Stimulated activated CD4-positive, alpha-beta T cell treated with anti-CD3 and anti-CD28 coated beads, Interleukin-1b, Interleukin-23, amount 100 ng/mL, for 1 hour (primary cell): ENCODE results near the gene LAMC3.

Experiments used
- DNase-seq, 2 donors: peaks; one replicate each; pipeline ENCODE4 v3.0.0-alpha.2; 2020; ENCODE audit warnings: low read depth in 2 of 2

The LAMC3 gene

DNA sequence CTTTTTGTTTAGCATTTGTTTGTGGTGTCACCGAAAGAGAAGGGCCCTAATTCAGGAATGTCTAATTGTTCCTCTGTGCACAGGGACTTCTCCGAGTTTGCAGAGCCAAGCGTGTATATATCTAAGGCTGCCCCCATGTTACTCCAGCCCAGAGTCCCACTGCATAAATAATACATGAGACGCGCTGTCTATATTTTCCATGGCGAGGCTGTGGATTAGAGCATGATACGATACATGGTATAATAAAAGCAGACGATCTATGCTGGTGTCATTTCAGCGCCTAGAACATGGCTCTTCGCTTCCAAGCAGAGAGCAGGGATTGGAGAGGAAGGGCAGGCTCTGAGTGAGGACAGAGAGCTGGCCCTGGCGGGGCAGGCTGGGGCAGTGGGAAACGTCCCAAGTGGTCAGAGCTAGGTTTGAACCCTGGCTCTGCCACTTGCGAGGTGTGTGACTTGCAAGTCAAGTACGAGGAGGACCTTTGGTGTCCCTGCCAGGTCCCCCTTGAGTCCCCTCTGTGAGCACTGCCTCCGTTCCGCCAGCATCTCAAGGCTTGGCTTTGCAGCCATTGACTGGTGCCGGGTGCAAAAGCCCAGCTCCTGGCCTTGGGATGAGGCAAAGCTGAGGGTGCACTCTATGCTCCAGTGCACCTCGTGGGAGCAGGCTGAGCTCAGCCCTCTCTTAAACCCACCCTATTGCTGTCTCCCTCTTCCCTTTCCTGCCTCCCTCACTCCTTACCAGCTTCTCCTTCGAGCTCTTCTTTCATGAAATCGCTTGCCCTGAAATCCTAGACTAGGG, 29.2 kb upstream of the LAMC3 start:
- no peak for DNase-seq

DNA sequence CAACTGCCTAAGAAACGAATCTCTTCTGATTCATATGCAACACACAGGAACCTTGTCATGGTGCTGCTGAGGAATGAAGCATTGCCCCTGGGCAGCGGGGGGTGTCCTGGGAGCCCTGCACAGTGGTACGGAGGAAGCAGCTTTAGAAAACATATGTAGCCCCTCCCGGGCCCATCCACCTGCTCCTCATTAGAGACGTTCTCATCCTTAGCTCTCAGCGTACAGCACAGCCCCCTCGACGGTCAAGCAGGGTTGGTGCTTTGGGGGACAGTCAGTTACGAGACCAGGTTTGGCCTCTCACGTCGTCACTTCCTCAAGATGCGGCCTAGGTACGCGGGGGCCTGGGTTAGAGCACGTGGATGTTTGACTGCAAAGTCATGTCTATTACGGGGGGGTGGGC, 28.4 kb upstream of the LAMC3 start:
- no peak for DNase-seq

DNA sequence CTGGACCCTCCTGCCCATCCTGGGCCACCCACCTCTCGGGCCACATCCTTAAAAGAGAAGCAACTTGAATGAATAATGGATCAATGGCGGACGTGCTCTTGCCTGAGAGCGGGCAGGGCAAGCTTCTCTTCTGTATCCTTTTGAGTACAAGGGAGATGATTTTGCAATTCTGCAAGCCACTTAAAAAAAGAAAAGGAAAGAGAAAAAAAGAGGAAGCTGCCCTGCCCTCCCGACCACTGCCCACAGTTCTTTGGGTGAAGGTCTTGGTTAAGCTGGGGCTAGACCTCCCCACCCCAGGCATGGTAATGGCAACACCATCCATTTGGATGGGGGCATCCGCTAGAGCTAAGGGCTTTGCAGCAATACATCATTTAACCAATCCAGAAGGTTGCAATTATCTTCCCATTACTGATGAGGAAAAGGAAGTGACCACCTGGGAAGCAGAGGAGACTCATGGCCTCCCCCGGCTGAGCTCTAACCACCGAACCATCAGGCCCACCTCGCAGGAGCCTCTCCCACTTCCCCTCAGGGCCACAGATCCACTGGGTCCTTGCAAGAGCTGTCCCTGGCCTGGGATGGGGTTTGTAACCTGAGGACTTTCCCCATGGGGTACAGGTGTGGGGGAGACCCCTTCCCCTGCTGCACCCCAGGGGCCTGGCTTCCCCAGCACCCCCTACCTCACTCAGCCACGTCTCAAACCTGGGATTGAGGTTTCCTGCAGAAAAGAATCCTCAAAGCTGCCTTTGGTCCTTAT, 27.8 kb upstream of the LAMC3 start:
- no peak for DNase-seq

DNA sequence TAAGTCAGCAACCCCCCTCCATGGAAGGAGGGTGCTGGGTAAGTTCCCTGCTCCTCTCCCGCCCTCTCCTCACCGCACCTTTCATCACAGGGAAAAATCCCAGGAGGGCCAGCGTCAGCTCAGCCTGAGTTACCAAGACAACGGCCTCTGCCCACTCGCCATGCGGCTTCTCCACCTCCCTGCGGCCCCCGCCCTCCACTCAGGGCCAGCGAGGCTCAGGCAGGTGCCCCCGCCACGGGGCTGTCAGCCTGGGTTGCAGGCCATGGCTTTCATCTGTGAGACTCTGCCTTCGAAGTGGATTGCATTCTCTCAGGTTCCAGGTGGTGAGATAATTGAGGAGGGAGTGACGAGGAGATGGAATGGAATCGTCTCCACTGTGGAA, 27.2 kb upstream of the LAMC3 start:
- DNase-seq = no peak

DNA sequence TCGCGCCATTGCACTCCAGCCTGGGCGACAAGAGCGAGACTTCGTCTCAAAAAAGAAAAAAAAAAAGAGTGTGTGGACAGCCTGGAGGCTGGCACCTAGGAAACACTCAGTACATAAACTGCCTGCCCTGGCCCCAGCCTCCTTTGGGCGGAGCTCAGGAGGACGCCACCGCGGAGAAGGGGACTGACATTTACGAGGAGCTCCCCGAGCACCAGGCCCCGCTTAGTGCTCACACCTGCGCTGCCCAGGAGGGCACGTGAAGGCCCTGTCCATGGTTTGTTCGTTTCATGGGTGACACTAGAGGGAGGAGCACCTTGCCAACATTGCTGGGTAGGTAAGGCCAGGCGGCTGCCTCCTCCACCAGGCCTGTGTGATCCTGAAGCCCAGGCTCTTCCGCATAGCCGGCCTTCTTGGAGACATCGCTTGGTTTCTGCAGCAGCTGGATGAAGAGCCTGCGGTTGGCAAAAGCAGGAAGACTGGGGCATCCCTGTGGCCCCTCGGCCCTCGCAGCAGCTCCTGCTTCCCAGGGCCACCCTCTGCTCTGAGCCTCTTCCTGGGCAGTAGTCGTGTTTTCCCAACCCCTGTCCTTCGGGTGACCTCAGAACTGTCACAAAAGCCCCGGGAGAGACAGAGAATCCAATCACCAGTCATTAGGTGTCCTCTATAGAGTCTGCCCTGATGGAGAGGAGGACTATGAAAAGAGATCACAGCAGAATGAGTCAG, 26.2 kb upstream of the LAMC3 start:
- no peak for DNase-seq

DNA sequence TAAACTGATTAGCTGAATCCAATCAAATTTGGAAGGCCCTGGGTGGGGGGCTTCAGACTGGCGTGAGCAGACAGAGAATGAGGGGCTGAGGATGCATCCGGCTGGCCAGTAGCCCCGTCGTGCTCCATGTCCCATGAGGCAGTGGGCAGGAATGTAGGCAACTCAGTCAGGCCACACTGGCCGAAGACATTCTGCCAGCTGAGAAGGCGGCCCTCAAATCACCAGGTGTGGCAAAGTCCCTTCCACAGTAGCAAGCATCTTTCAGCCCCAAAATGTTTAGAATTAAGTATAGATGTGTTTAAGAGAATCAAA, 25.7 kb upstream of the LAMC3 start:
- no peak for DNase-seq

DNA sequence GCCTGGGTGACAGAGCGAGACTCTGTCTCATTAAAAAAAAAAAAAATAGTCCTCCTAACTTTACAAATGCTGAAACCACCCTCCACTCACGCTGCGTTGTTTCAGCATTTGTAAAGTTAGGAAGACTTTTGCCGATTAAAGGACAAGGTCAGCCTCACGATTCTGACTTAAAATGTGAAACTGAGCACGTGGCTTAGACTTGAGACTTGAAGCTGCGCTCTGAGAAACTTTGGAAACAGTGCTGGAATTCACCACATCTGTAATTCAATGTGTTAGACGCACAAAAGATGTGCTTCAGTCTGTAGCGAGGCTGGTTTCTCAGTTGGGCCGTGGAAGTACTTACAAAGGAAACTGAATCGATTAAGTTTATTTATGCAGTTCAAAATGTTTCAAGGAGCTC, 25.0 kb upstream of the LAMC3 start:
- no peak for DNase-seq

DNA sequence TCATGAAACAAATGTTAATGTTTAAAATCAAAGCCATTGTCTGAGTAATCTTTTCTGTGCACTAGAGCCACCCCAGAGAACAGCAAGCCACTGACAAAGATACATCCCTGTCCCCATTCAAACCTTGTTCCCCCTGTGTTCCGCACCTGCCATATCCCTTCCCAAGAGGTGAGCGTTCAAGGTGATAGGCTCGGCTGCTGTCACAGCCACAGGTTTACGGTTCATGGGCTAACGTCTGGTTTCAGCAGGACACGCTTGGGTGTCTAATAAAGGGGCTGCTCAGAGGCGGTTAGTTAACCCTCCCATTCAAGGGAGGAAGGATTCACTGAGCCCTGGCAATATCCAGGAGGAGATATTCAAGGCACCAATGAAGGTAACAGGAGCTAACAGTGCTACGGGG, 24.5 kb upstream of the LAMC3 start:
- DNase-seq = no peak

DNA sequence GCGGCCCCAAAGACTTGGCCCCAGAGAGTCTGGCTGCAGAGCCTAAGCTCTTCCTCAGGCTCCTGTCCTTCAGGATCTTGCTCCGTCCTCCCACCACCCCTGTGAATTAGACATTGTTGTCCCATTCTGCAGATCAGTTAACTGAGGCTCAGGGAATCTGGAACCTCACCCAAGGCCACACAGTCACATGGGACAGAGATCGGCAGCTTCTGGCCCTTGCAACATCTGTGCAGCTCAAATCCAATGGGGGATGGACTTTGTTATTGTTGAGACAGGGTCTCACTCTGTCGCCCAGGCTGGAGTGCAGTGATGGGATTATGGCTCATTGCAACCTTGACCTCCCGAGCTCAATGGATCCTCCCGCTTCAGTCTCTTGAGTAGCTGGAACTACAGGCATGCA, 23.9 kb upstream of the LAMC3 start:
- DNase-seq = no peak

DNA sequence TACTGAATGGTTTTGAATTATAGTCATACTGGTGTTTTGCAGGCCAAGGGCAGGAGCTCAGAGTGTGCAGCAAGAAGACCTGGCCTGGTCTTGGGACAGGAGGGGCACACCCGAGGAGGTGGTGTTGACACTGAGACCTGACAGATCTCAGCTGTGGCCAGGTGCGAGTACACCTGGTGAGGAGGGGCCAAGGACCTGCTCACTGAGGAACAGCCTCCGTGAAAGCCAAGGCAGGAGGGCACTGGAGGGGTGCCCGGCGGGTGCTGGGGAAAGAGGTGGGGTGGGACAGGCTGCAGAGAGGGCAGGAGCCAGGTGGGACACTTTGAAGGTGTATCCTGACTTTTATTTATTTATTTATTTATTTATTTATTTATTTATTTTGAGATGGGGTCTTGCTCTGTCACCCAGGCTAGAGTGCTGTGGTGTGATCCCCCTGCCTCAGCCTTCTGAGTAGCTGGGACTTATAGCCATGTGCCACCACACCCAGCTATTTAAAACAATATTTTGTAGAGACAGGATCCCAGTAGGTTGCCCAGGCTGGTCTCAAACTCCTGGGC, 23.3 kb upstream of the LAMC3 start:
- no peak for DNase-seq

DNA sequence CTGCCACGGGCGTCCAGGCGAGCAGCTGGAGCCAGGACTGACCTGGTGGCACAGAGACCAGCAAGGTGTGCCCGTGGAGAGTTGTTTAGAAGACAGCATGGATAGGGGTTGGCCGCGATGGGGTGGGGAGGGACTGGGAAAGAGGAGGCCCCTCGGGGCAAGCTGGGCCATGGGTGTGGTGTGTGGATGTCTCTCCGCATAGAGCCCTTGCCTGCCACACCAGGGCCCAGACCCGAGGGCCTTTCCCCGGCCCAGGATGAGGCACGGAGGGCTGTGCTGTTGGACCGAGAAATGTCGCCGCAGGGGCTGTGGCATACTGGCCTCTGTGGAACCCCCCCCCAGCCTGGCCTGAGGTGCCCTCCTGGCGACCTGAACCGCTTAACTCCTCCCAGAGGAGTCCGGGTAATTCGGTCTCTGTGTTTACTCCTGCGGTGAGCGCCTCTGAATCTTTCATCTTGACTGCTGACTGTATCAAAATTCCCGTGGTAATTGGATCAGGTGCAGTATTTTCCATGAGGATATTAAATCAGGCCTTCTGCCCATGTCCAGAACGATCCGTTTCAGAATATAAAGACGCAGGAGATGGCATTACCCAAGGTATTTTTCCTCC, 22.5 kb upstream of the LAMC3 start:
- DNase-seq = no peak

DNA sequence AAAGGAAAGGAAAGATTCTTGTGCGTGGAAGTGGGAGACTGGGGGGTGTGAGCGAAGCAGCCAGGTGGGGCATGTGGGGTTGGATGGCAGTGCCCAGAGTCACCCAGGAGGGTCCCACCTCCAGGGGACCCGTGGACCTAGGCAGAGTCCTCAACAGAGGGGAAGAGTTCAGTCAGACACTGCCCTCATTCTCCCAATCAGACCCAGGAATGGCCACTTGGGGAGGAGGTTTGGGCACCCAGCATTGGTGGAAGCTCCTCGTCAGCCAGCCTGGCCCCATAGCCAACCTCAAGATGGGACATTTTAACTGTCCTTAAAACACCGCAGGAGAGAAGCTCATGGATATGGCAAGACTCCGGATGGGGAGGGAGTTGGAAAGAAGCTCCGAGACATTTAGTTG, 21.9 kb upstream of the LAMC3 start:
- no peak for DNase-seq

DNA sequence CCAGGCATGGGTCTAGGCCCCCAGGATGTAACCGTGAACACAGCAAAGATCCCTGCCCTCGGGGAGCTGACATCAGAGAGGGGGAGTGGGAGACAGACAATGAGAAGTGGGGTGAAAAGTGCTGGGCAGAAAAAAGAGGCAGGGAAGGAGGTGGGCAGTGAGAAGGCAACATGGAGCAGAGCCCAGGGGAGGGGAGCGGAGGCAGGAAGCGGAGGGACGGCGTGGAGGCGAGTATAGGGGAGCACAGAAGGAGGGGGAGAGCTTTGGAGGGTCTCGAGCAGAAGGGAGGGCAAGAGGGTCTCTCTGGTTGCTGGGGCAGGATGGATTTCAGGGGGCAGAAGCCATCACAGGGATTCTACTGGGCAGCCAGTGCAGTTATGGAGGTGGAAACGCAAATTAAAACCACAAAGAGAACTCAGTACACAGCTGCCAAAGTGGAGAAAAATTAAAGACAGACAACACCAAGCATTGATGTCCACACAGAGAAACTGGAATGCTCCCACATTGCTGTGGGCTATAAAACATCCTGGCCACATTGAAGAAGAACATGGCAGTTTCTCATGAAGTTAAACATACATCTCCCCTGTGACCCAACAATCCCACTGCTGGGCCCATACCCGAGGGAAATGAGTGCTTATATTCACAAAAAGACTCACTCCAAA, 21.1 kb upstream of the LAMC3 start:
- DNase-seq = no peak

DNA sequence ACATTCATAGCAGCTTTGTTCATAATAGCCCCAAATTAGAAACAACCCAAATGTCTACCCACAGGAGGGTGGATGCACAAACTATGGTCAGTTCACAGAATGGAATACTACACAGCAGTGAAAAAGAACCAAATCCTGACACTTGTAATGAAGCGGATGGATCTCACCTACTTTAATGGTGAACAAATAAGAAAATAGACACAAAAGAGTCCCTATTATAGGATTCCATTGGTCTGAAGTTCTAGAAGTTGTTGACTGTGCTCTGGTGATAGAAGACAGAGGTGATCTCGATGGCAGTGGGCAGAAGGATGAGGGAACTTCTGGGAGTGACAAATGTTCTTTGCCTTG, 20.6 kb upstream of the LAMC3 start:
- DNase-seq = no peak

DNA sequence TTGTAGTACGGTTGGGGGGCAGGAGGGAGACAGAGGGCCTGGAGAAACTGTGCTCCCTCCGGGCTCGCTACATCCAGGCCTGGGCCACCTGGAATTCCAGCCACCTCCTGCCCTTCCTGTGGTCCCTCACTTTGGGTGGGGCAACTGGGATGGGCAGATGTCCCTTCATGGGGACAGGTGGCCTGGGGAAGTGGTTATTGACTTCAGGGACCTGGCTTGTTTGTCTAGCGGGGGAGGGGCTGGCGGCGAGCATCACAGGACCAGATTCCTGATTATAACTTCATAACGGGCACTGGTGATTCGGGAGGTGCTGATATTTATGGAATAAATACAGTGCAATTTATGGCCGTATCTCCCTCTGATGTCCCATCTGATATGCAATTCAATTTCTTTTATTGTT, 20.1 kb upstream of the LAMC3 start:
- DNase-seq = no peak

DNA sequence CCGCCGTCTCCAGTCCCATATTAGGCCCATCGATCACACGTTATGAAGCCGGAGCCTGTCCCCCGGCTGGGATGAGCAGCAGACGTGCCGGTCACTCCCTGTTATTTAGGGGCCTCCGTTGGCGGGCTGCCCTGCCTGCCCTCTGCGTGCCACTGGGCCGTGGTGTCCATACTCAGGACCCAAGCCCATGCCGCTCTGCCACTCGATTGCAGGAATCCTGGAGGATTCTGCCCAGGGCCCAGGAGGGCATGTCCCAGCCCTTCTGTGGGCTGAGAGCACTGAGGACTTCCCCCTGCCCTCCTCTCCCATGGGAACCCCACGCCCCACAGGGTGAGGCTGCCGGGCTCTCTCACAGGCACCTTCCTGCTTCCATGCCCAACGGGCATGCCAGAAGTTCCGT, 19.6 kb upstream of the LAMC3 start:
- no peak for DNase-seq

DNA sequence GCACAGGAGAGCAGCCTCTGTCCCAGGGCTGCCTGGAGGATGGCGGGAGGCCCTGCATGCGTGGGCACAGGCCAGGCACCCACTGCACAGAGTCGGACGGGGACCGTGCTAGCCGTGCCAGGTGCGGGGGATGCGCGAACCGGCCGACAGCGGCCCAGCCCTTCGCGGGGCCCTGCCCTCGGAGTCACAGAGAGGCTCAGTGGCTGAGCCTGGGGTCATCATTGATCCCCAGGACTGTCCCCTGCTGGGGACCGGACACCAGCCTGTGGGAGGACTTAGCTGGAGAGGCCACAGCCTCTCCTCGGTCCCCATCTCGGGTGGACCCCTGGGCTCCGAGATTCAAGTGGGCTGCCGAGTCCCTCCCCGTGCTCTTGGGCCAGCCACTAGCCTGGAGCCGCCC, 19.1 kb upstream of the LAMC3 start:
- no peak for DNase-seq

DNA sequence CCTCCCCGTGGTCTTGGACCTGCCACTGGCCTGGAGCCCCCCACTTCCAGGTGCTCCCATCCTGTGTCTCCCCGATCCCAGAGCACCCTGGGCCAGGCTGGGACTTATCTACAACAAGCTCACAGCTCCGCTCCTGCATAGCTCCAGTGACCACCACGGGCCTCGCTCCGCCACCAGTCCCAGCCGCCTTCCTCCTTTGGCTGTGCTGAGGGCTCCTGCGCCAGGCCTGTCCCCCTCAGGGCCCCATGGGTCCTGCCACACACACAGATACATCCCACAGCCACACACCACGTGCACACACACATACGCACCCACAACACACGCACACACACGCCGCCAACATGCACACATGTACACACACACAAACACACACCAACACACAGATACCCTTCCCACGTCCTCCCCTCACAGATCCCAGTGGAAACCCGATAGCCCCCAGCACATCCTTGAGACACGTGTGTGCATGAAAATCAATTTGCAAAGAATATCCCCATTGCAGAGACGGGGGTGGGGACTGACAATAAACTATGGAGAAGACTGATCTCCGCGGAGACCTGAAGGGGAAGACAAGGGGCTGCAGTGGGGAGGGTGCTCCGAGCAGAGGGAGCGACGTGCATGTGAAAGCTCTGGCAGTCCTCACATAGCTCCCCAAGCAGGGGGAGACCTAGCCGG, 18.5 kb upstream of the LAMC3 start:
- no peak for DNase-seq

DNA sequence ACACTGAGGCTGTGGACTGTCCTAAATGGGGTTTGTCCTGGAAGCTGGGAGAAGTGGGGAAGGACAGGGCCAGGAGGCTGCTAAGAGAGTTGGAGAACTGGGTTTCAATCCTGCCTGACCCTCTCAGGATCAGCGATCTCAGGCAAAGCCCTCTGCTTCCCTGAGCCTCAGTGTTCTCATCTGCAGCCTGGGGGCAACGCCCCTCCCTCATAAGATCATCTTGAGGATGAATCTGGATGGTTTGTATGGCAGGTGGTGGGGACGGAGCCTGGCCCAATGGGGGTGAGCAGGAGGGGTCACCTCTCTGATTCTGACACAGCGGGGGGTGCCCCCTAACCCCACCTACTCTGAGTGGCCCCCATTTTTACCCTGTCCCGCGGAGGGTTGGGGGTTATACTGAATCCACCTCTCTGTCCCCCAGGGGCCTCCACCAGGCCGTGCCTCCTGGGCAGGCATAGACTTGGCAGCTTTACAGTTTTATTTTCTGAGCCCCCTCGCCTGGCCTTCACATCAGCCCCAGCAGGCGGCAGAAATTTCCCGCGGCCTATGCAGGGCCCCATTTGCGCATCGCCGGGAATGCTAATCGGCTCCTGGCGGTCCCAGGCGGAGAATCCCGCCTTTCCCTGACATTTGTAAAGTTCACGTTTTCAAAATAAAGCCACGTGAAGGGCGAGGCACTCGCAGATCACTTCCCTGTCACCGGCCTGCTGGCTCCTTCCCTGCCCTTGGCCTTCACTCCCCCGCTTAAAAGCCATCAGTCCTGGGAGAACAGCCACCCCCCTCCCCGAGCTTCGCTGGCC, 17.8 kb upstream of the LAMC3 start:
- no peak for DNase-seq
